GM13976 (cell line): ENCODE data around the gene CRHR2.

Source experiments
- DNase-seq: peaks from one replicate; pipeline ENCODE4 v3.0.0; 2012; ENCODE audit warnings: low spot score
- in situ Hi-C: fragments of 300-500 bp; cut with MboI; formaldehyde crosslinking; loops from one replicate; pipeline ENCODE4 v1.12.0; 2022; ENCODE audit warnings: low sequenced_read_pairs, mixed read lengths, inconsistent platforms; ENCODE audit not compliant: unreplicated experiment
- TF ChIP-seq, protein P1 (sequence below): IDR thresholded peaks from 2 replicates; pipeline ENCODE4 v1.5.1; 2012; ENCODE audit warnings: borderline replicate concordance, mild to moderate bottlenecking; ENCODE audit not compliant: insufficient read depth; ENCODE audit errors: extremely low read depth, missing control alignments, control extremely low read depth

Gene CRHR2

DNA sequence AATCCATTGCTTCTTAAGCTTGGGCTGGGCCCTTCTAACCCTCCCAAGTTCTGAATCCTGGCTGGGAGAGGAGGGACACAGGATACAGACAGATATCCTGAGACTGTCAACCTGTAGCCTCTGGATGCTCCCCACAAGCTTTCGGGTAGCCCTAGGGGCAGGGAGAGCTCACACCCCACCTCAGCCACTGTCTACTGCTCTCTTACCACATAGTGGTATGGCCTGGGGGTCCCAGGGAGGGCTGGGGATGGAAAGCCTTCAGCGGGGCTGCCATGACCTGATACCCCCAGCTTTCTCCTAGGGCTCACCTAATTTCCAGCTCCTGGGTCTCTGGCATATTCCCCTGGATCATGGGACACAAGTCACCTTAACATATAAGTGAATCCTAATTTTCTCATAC lies 25.1 kb downstream of the CRHR2 start:
- in situ Hi-C loops: no loop called here
- TF ChIP-seq, protein P1, sequence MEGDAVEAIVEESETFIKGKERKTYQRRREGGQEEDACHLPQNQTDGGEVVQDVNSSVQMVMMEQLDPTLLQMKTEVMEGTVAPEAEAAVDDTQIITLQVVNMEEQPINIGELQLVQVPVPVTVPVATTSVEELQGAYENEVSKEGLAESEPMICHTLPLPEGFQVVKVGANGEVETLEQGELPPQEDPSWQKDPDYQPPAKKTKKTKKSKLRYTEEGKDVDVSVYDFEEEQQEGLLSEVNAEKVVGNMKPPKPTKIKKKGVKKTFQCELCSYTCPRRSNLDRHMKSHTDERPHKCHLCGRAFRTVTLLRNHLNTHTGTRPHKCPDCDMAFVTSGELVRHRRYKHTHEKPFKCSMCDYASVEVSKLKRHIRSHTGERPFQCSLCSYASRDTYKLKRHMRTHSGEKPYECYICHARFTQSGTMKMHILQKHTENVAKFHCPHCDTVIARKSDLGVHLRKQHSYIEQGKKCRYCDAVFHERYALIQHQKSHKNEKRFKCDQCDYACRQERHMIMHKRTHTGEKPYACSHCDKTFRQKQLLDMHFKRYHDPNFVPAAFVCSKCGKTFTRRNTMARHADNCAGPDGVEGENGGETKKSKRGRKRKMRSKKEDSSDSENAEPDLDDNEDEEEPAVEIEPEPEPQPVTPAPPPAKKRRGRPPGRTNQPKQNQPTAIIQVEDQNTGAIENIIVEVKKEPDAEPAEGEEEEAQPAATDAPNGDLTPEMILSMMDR: no peak
- no peak for DNase-seq

GRCh38 chr7:30656006-30656957 lies 26.0 kb downstream of the CRHR2 start:
- no peak for DNase-seq
- in situ Hi-C loops: no loop called here
- TF ChIP-seq, protein P1: no peak

DNA sequence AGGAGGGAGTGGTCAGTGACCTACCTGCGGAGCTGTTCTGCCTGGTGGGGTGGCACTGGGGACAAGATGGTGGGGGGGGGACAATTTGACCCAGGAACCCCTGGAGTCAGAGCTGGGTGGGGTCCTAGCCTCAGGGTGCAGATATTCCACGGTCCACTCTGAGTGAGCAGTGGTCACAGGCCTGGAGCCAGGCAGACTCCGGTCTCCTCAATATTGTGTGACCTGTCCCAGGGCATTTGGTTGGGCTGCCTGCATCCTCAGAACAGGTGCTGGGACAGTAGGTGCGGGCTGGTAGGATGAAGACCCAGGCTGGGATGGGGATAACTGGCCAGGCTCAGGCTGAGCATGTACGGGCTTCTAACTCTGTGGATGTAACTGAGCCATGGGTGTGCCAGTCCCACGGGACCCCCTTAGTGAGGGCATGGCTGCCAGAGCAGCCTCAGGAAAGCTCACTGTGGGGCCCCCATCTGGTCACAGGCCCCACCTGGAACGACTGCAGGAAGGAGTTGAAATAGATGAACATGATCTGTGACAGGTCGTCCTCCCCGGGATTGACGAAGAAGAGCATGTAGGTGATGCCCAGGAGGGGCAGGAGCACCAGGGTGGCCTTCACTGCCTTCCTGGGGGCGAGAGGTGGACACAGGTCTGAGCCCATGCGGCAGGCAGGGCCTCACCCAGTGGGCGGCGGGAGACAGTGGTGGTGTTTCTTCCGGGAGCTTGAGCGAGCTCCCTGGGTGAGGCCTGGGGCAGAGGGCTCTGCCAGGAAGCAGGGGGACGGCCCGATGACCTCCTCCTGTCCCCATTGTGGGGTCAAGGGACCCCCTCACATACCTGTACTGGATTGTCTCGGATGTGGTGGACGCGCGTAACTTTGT lies 26.9 kb downstream of the CRHR2 start:
- in situ Hi-C loops: no loop called here
- TF ChIP-seq, protein P1: no peak
- no peak for DNase-seq

DNA sequence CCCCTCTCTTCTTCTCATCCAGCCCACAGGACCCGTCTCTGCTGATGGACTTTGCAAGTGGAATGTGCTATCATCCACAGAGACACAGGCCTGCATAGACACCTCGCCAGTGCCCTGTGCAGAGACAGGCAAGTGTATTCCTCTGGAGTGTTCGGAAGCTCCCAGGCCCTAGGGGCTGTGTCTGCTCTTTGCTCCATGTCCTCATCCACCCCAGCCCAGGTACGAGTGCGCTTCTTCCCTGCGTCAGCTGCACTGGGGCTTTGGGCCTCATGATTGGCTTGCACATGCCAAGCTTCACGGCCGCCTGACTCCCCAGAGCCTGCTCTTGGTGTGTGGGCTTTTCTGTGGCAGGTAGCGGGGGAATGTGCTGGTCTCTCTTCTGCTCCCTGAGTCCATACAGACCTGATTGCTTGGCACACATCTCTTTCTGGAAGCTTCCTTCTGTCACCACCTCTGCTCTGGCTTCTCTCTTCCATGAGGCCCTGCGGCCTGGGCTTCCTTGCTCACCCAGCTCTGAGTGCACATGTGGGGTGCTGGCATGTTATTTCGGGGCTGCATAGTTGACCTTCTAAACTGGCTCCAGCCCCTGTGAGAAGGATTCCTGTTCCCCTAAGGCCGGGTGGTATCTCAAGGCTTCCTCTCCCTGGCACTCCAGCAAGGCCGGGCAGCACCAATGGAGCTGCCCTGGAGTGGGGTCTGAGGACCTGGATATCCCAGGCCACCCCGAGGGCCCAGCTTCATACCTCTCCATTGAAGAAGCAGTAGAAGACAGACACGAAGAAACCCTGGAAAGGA lies 27.8 kb downstream of the CRHR2 start:
- in situ Hi-C loops: no loop called here
- TF ChIP-seq, protein P1: no peak
- DNase-seq: no peak

DNA sequence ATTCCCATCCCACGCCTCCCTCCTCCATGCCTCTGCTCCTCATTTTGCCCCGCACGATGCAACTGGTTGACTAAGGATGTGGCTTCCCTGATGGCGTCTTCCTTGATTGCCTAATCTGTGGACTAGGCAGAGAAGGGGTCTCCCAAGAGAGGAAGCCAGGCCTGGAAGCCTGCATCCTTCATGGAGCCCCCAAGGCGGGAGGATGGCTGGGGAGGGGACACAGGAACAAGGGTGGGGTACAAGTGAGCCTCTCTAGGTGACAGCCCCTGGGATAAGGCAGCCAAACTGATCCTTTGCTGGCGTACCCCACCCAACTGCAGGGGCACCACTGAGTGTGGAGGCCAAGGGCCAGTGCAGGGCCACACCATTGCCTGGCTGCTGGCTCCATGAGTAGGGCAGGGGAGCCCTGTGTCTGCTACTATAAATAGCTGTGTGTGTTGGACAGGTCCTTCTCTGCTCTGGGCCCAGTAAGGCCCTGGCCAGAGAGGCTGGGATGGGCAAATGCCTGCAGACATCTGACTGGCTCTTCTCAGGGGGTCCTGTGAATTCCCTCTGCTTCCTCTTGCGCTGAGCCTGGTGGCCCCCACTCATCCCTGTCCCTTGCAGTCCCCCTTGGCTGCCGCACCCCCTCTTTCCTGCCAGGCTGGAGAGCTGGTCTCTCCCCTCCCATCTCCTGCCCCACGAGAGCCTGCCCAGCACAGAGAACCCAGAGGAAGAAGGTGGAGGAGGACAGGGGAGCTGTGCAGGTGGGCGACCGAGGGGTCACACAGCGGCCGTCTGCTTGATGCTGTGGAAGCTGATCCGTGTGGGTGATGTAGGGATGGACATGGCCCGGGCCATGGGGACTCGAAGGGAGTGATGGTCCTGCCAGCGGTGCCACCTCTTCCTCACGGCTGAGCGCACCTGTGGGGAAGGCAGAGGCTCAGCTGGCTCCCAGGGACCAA lies 29.3 kb downstream of the CRHR2 start:
- in situ Hi-C loops: no loop called here
- DNase-seq: no peak
- TF ChIP-seq, protein P1: no peak
